Naive thymus-derived CD8-positive, alpha-beta T cell (primary cell): Measurements from ENCODE around the gene UBXN11. TPM values are rescaled to one million over a fixed set of nuclear protein-coding genes. Genes with fewer than 3 reads are reported as not detected.
A peak's percentile ranks its signal among the peaks of the same experiment; 100 is the strongest.
"Not testable (repeated sequence)": the region's sequence is repeated elsewhere in the genome, so short reads cannot be mapped to it uniquely, and the experiment has no call there.

Source experiments
- ATAC-seq, 2 donors: fragments of 150-1000 bp; cut with Tn5 transposase in 1 of 2; sonication (Bioruptor Pico), chemical (Tn5 transposase) in 1 of 2; 1 replicate in 1 of 2; 2 replicates in 1 of 2; pipeline ENCODE4 v1.10.0; 2021; ENCODE audit warnings: mild to moderate bottlenecking in 2 of 2, moderate library complexity in 2 of 2
- POLR2A ChIA-PET: fragments of 350-600 bp; sonication (Branson Sonifier 250); formaldehyde crosslinking; loops from one replicate; lab custom pipeline; 2021; ENCODE audit warnings: antibody characterized with exemption; lab: Charles Lee
- DNase-seq, 10 donors: peaks; one replicate each; pipeline versions ENCODE4 v3.0.0 to v3.0.0-alpha.2; 2020 to 2022
- H3K27ac Mint-ChIP-seq, 10 donors: one replicate each; pipeline ENCODE4 v1.8.0; 2020 to 2022; ENCODE audit warnings: mild to moderate bottlenecking in 10 of 10, mixed read lengths in 10 of 10, moderate library complexity in 4 of 10, inconsistent platforms in 1 of 10
- H3K27me3 Mint-ChIP-seq, 5 donors: one replicate each; pipeline ENCODE4 v1.8.0; 2021 to 2022; ENCODE audit warnings: mixed read lengths in 5 of 5
- H3K36me3 Mint-ChIP-seq, 3 donors: one replicate each; pipeline ENCODE4 v1.8.0; 2020 to 2022; ENCODE audit warnings: mixed read lengths in 3 of 3, mild to moderate bottlenecking in 2 of 3, inconsistent platforms in 1 of 3
- H3K4me1 Mint-ChIP-seq, 4 donors: one replicate each; pipeline ENCODE4 v1.8.0; 2021 to 2022; ENCODE audit warnings: mixed read lengths in 4 of 4
- H3K4me3 Mint-ChIP-seq, 10 donors: one replicate each; pipeline ENCODE4 v1.8.0; 2020 to 2022; ENCODE audit warnings: mild to moderate bottlenecking in 10 of 10, mixed read lengths in 10 of 10, moderate library complexity in 6 of 10, inconsistent platforms in 1 of 10
- H3K9me3 Mint-ChIP-seq, 9 donors: one replicate each; pipeline ENCODE4 v1.8.0; 2020 to 2022; ENCODE audit warnings: mixed read lengths in 9 of 9, mild to moderate bottlenecking in 3 of 9, inconsistent platforms in 1 of 9, moderate library complexity in 1 of 9
- polyA plus RNA-seq, 3 donors: library from polyadenylated mRNA; unstranded; fragments of 300-500 nt; fragmentation: Illumina TruSeq; gene quantifications; one replicate each; pipeline ENCODE4 v1.2.3, GENCODE V29; 2021
- total RNA-seq, 8 experiments: library from RNA in 2 of 8; stranded (reverse) in 2 of 8; gene quantifications; one replicate each; pipeline ENCODE4 v1.2.3 and lab custom pipeline; 2021 to 2026

The UBXN11 gene
- total and polyA plus RNA-seq, 5 experiments from 2014 or later, result 9.1 to 129 (median 14.7) TPM

DNA sequence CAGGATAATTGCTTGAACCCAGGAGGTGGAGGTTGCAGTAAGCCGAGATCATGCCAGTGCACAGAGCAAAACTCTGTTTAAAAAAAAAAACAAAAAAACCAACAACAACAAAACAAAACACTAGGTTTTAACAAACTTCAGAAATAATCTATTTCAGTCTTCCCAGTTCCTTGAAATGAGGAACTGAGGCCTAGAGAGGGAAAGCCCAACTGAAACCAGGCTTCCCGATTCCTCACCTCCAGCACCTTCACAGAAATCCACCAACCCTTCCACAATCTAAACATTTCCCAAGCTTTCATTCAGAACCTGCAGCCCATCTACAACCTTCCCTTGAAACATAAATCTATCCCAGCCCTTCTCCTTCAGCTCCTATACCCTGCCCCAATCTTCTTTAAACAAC lies 10.7 kb upstream of the UBXN11 start:
- H3K4me3 Mint-ChIP-seq, result peak overlapping the region; percentile 79 to 100 (median 96)
- H3K4me1 Mint-ChIP-seq, result peaks cover 36 to 84% (median 69%) of the 10 kb centered on the region in 4 donors
- no peaks in the 10 kb centered on the region for H3K27me3 Mint-ChIP-seq
- peaks cover 8 to 37% (median 16%) of the 10 kb centered on the region in 3 donors for H3K36me3 Mint-ChIP-seq
- DNase-seq (no peak), ATAC-seq (no peak)
- no peaks in the 10 kb centered on the region for H3K9me3 Mint-ChIP-seq
- POLR2A ChIA-PET, result interaction anchor here (0.7 to 28.3 kb wide), 9 partner anchors 9 to 191 kb away, joined by 3 to 2161 read pairs (median 8); partner anchors contain the start of genes C1orf232, CEP85, SH3BGRL3 and UBXN11
- peak overlapping the region; percentile 78 to 97 (median 91) for H3K27ac Mint-ChIP-seq

DNA sequence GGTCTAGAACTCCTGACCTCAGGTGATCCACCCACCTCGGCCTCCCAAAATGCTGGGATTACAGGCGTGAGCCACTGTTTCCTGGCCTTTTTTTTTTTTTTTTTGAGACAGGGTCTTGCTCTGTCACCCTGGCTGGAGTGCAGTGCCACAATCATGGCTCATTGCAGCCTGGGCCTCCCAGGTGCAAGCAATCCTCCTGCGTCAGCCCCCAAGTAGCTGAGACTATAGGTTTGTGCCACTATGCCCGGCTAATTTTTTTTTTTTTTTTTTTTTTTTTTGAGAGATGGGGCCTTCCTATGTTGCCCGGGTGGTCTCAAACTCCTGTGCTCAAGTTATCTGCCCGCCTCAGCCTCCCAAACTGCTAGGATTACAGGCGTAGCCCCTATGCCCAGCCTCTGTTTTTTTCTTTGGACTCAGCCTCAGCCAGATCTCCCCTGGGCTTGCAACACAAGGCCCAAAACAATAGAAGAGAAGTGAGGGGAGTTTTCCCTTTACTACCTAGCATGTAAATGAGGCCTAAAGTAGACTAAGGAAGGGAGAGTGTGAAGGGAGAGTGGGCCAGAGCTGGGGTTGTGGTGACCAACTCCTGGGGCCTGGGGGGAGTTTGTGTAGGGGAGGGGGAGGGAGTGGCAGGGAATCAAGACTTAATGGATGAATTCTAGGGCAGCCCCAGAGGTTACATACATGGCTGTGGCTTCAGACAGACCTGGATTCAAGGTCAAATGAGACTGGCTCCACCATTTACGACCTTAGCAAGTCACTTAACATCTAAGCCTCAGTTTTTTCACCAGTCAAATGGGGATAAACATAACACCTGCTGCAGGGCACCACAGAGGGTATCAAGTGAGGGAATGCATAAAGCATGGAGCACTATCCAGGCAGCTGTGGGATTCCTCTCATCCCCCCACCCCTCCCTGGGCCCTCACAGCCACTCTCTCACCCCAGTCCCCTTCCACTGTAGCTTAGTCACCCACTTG lies 9.7 kb upstream of the UBXN11 start:
- ATAC-seq, result no peak
- Mint-ChIP-seq H3K27me3 (no peaks in the 10 kb centered on the region), H3K27ac (peak overlapping the region; percentile 77 to 96 (median 88)), H3K9me3 (no peaks in the 10 kb centered on the region), H3K4me3 (peak overlapping the region; percentile 10 to 100 (median 78)), H3K36me3 (peaks cover 4 to 30% (median 10%) of the 10 kb centered on the region in 3 donors), H3K4me1 (peaks cover 36 to 82% (median 65%) of the 10 kb centered on the region in 4 donors)
- DNase-seq, result no peak
- POLR2A ChIA-PET, result interaction anchor here (0.6 to 28.3 kb wide), 5 partner anchors 8 to 1003 kb away, joined by 3 to 2161 read pairs (median 8); partner anchors contain the start of genes CEP85, SH3BGRL3 and UBXN11

DNA sequence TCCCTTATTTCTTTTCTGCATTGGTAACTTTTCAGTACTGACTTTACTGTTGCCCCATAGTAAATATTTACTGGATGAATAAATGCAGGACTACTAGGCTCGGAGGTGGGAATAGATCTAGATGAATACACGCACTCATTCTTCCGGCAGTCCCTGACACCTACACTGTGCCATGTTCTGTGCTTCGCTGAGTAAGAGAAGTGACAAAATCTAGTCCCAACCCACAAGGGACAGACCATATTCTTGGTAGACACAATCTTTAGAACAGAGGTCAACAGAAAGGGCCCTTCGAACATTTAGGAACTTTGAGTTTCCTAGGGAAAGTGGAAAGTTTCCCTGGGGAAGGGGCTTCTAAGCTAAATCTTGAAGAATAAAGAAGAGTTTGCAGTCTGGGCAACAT lies 8.1 kb upstream of the UBXN11 start:
- ATAC-seq, result no peak
- no peaks in the 10 kb centered on the region for H3K27me3 Mint-ChIP-seq
- peaks cover 30 to 67% (median 53%) of the 10 kb centered on the region in 4 donors for H3K4me1 Mint-ChIP-seq
- H3K36me3 Mint-ChIP-seq, result peaks cover 0 to 16% (median 5%) of the 10 kb centered on the region in 3 donors
- no peak for DNase-seq
- peak overlapping the region in 6 of 10 donors; percentile 43 to 93 (median 89) for H3K27ac Mint-ChIP-seq
- H3K9me3 Mint-ChIP-seq, result no peaks in the 10 kb centered on the region
- POLR2A ChIA-PET, result interaction anchor here (1.3 to 28.3 kb wide), 4 partner anchors 7 to 157 kb away, joined by 3 to 2161 read pairs (median 120); partner anchors contain the start of genes HMGN2, SH3BGRL3 and UBXN11
- peak overlapping the region in 8 of 10 donors; percentile 8 to 84 (median 76) for H3K4me3 Mint-ChIP-seq

GRCh38 chr1:26307966-26308899 lies 1.8 kb upstream of the UBXN11 start:
- POLR2A ChIA-PET, result interaction anchor here (0.6 to 28.3 kb wide), 5 partner anchors 11 to 173 kb away, joined by 3 to 2161 read pairs (median 3); partner anchors contain the start of genes CD52 and SH3BGRL3
- Mint-ChIP-seq H3K4me3 (peak overlapping the region; percentile 45 to 99 (median 96)), H3K27ac (peak overlapping the region; percentile 55 to 98 (median 93)), H3K4me1 (peaks cover 26 to 47% (median 40%) of the 10 kb centered on the region in 4 donors)
- not testable (repeated sequence) for H3K36me3 Mint-ChIP-seq, H3K27me3 Mint-ChIP-seq, ATAC-seq, H3K9me3 Mint-ChIP-seq
- peak in 1 of 10 donors; percentile 12 for DNase-seq

DNA sequence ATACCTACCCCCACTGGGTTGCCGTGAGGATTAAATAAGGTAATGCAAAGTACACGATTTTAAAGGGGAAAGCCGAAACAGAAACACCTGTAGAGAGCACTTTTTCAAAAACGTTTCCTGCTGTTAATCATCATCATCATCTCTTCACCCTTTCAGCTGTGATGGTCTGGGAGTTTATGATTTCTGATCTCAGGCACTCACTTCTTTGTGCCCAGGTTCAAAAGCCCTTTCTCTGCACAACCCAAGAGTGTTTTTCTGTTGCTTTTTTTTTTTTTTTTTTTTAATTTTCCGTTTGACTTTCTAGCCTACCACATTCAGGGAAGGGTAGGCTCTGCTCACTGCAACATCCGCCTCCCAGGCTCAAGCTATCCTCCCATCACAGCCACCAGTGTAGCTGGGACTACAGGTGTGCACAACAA lies 936 bp upstream of the UBXN11 start:
- POLR2A ChIA-PET, result interaction anchor here (0.6 to 28.3 kb wide), 4 partner anchors 12 to 69 kb away, joined by 3 to 2161 read pairs (median 120); partner anchors contain the start of genes CD52 and SH3BGRL3
- no peaks in the 10 kb centered on the region for H3K27me3 Mint-ChIP-seq
- peak overlapping the region; percentile 88 to 99 (median 97) for H3K4me3 Mint-ChIP-seq
- peak overlapping the region; percentile 28 to 98 (median 94) for H3K27ac Mint-ChIP-seq
- DNase-seq, result peak in 3 of 10 donors; percentile 40 to 65 (median 43)
- no peaks in the 10 kb centered on the region for H3K36me3 Mint-ChIP-seq
- no peaks in the 10 kb centered on the region for H3K9me3 Mint-ChIP-seq
- peak; percentile 37 to 48 for ATAC-seq
- H3K4me1 Mint-ChIP-seq, result peaks cover 24 to 43% (median 38%) of the 10 kb centered on the region in 4 donors

DNA sequence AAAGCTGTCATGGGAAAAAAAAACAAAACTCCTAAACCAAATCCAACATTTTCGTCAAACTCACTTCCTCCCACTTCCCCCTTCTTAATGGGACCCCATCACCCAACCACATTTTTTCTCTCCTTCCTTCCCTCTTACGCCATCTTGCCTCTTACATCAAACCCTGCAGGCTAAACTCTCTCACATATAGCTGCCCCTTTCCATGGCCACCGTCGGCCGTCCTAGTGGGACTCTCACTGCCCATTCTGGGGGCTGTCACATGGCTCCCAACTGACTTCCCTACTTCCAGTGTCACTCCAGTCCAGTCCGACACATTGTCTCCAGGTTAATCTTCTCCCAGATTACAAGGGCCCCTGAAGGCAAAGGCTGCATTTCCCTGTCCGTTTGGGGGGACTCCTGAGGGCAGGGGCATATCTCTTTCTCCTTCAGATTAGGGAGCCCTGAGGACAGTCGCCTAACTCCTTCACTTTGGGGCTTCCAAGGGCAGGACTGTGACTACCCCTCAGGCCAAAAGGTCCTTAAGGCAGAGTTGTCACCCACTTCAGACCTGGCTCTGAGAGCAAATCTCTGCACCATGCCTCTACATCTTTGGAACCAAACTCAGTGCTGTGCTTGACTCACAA lies 658 bp downstream of the UBXN11 start:
- no peak for ATAC-seq
- Mint-ChIP-seq H3K36me3 (no peaks in the 10 kb centered on the region), H3K4me3 (peak overlapping the region; percentile 90 to 100 (median 98)), H3K27ac (peak overlapping the region; percentile 91 to 100 (median 98)), H3K4me1 (peaks cover 20 to 36% (median 34%) of the 10 kb centered on the region in 4 donors), H3K27me3 (no peaks in the 10 kb centered on the region), H3K9me3 (no peaks in the 10 kb centered on the region)
- no peak for DNase-seq
- POLR2A ChIA-PET, result interaction anchor here (0.8 to 28.3 kb wide), 3 partner anchors 13 to 72 kb away, joined by 4 to 2161 read pairs (median 237); partner anchors contain the start of genes CD52 and SH3BGRL3

- Mint-ChIP-seq H3K9me3 (no peaks in the 10 kb centered on the region), H3K4me3 (no peak overlapping the region), H3K27ac (peak overlapping the region in 3 of 10 donors; percentile 2 to 13 (median 6)), H3K27me3 (no peaks in the 10 kb centered on the region), H3K4me1 (peaks cover 23 to 43% (median 36%) of the 10 kb centered on the region in 4 donors), H3K36me3 (no peaks in the 10 kb centered on the region)
- POLR2A ChIA-PET, result interaction anchor here (1.6 to 30.4 kb wide), 3 partner anchors 13 to 17 kb away, joined by 8 to 2161 read pairs (median 72); partner anchors contain the start of genes CD52 and UBXN11
- ATAC-seq, result no peak
- no peak for DNase-seq
These were observed 3.6 kb downstream of the UBXN11 start for GRCh38 chr1:26302733-26303405.

DNA sequence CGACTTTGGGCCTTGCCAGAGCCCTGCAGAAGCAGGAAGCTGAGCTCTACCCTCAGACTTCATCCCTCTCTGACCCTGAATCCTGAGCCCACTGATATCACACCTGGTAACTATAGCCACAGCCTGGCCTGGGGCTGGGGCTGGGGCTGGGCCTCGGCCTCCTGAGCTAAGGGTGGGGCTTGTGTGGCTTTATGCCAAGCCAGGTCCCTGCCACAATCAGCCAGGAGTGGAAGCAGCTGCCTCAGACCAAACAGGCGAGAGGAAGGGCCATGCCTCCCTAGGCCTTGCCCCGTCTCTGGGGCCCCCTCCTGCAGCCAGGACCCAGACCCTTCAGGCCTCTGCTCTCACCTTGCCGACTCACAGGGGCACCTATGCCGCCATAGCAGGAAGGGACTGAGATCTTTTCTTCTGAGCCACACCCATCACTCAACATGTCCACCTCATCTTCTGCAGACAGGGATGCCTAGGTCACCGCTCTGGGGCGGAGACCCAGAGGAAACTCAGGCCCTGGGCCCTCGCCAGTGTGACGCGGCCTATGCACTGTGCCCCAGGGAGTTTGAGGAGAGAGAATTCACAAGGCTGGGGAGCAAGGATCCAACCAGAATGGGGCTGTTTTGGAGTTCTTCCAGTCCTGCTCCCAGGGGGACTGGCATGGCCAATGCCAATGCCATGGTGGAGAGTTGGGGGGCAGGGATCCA lies 5.7 kb downstream of the UBXN11 start:
- peaks cover 0 to 2% (median 1%) of the 10 kb centered on the region in 3 donors for H3K36me3 Mint-ChIP-seq
- POLR2A ChIA-PET, result interaction anchor here (1.4 to 30.4 kb wide), 3 partner anchors 11 to 19 kb away, joined by 3 to 2161 read pairs (median 72); partner anchors contain the start of genes CD52 and UBXN11
- ATAC-seq, result no peak
- H3K4me3 Mint-ChIP-seq, result peak overlapping the region in 1 of 10 donors; percentile 41
- H3K27ac Mint-ChIP-seq, result peak overlapping the region in 5 of 10 donors; percentile 67 to 90 (median 84)
- no peaks in the 10 kb centered on the region for H3K9me3 Mint-ChIP-seq
- no peaks in the 10 kb centered on the region for H3K27me3 Mint-ChIP-seq
- H3K4me1 Mint-ChIP-seq, result peaks cover 15 to 30% (median 24%) of the 10 kb centered on the region in 4 donors
- DNase-seq, result no peak

- H3K4me3 Mint-ChIP-seq, result no peak overlapping the region
- peaks cover 16 to 38% (median 33%) of the 10 kb centered on the region in 4 donors for H3K4me1 Mint-ChIP-seq
- peaks cover 0 to 2% (median 2%) of the 10 kb centered on the region in 3 donors for H3K36me3 Mint-ChIP-seq
- H3K9me3 Mint-ChIP-seq, result no peaks in the 10 kb centered on the region
- H3K27ac Mint-ChIP-seq, result peak overlapping the region in 1 of 10 donors; percentile 15
- POLR2A ChIA-PET, result interaction anchor here (0.5 to 30.4 kb wide), 5 partner anchors 8 to 102 kb away, joined by 5 to 2161 read pairs (median 13); partner anchors contain the start of genes CD52 and UBXN11
- H3K27me3 Mint-ChIP-seq, result no peaks in the 10 kb centered on the region
- no peak for DNase-seq
- ATAC-seq, result no peak
These were observed 8.7 kb downstream of the UBXN11 start for GRCh38 chr1:26297791-26298124.
